Panc1 (cell line): Measurements from ENCODE around the gene SH3PXD2B.

Source experiments
- CTCF ChIP-seq: fragments of 450-650 bp; IDR thresholded peaks from 2 replicates; pipeline ENCODE4 v1.5.1; 2017; ENCODE audit warnings: mild to moderate bottlenecking
- POLR2AphosphoS5 ChIP-seq: IDR thresholded peaks from 2 replicates; pipeline ENCODE4 v1.6.1; 2012; ENCODE audit warnings: mild to moderate bottlenecking, low read depth, low read length, moderate library complexity
- SIN3A ChIP-seq: IDR thresholded peaks from 2 replicates; pipeline ENCODE4 v1.6.1; 2012; ENCODE audit warnings: low read depth, mild to moderate bottlenecking, low read length, moderate library complexity, borderline replicate concordance; ENCODE audit not compliant: insufficient read depth
- TCF7L2 ChIP-seq: IDR thresholded peaks from 2 replicates; pipeline ENCODE4 v1.6.1; 2011; ENCODE audit warnings: mild to moderate bottlenecking, low read depth, low read length, inconsistent platforms

DNA sequence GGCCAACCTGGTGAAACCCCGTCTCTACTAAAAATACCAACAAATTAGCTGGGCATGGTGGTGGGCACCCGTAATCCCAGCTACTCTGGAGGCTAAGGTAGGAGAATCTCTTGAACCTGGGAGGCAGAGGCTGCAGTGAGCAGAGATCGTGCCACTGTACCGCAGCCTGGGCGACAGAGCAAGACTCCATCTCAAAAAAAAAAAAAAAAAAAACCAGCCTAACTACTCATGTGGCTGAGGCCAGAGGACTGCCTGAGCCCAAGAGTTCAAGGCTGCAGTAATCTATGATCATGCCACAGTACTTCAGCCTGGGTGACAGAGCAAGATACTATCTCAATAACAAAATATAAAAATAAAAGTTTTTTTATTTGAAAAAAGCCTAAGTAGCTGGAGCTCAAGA is 174.0 kb downstream of the SH3PXD2B start:
- TF ChIP-seq CTCF: no peak
- TF ChIP-seq SIN3A: no peak
- TF ChIP-seq TCF7L2: no peak
- no peak for TF ChIP-seq POLR2AphosphoS5
